Mucosa of rectum (tissue), 2 donors: ENCODE results near the gene MOB2.
"Not testable (repeated sequence)": the region's sequence is repeated elsewhere in the genome, so short reads cannot be mapped to it uniquely, and the experiment has no call there.

Experiments used
- H3K27ac ChIP-seq, 2 donors: one replicate each; pipeline ENCODE4 v1.7.0; 2013; ENCODE audit warnings: inconsistent platforms in 2 of 2, low read depth in 2 of 2, low read length in 2 of 2
- H3K27me3 ChIP-seq, 2 donors: one replicate each; pipeline ENCODE4 v1.7.0; 2013; ENCODE audit warnings: low read length in 2 of 2; ENCODE audit not compliant: control insufficient read depth in 2 of 2, insufficient read depth in 2 of 2
- H3K36me3 ChIP-seq, 2 donors: one replicate each; pipeline ENCODE4 v1.7.0; 2013; ENCODE audit warnings: low read length in 2 of 2; ENCODE audit not compliant: control insufficient read depth in 2 of 2, insufficient read depth in 2 of 2
- H3K4me1 ChIP-seq, 2 donors: one replicate each; pipeline ENCODE4 v1.7.0; 2013; ENCODE audit warnings: low read length in 2 of 2, mild to moderate bottlenecking in 1 of 2; ENCODE audit not compliant: control insufficient read depth in 2 of 2, insufficient read depth in 2 of 2
- H3K4me3 ChIP-seq, 2 donors: one replicate each; pipeline ENCODE4 v1.7.0; 2013; ENCODE audit warnings: low read length in 2 of 2
- H3K9ac ChIP-seq, 2 donors: one replicate each; pipeline ENCODE4 v1.7.0; 2013; ENCODE audit warnings: low read length in 2 of 2, low read depth in 1 of 2, mild to moderate bottlenecking in 1 of 2
- H3K9me3 ChIP-seq, 2 donors: one replicate each; pipeline ENCODE4 v1.7.0; 2013; ENCODE audit warnings: low read length in 2 of 2; ENCODE audit not compliant: control insufficient read depth in 2 of 2
- donor health status: healthy.
- donor health status: Normal muscosa, but diverticular disease.

MOB2 gene

GRCh38 chr11:1435479-1435819, 51.1 kb downstream of the MOB2 start:
- H3K27me3 ChIP-seq, H3K9ac ChIP-seq, H3K9me3 ChIP-seq, H3K4me3 ChIP-seq, H3K4me1 ChIP-seq, H3K36me3 ChIP-seq, H3K27ac ChIP-seq: not testable (repeated sequence)

DNA sequence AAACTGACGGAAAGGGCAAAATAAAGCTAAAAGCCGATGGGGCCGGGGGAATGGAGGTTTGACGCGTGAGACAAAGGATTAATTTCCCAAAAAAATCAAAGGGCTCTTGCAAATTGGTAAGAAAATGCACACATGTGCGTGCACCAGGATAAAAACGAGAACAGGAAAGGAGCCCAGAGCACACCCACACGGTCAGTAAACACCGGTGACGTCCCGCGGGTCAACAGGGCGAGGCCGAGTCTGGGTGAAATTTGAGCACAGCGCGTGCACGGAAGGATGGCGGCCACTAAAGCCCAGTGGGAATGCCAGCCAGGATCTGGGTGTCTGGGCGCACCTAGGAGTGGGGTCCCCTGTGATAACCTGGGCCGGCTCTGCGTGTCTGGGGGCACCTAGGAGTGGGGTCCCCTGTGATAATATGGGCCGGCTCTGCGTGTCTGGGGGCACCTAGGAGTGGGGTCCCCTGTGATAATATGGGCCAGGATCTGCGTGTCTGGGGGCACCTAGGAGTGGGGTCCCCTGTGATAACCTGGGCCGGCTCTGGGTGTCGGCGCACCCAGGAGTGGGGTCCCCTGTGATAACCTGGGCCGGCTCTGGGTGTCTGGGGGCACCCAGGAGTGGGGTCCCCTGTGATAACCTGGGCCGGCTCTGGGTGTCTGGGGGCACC, 52.5 kb downstream of the MOB2 start:
- Histone ChIP-seq H3K9me3 (no peaks in the 10 kb centered on the region), H3K4me3 (no peak overlapping the region), H3K27me3 (peaks cover 0 to 3% of the 10 kb centered on the region in 2 donors), H3K36me3 (no peaks in the 10 kb centered on the region), H3K4me1 (no peaks in the 10 kb centered on the region), H3K27ac (no peak overlapping the region), H3K9ac (no peak overlapping the region)

GRCh38 chr11:1433568-1433967, 53.0 kb downstream of the MOB2 start:
- no peaks in the 10 kb centered on the region for H3K36me3 ChIP-seq
- no peaks in the 10 kb centered on the region for H3K4me1 ChIP-seq
- H3K27me3 ChIP-seq: peaks cover 0 to 3% of the 10 kb centered on the region in 2 donors
- H3K27ac ChIP-seq: no peak overlapping the region
- no peaks in the 10 kb centered on the region for H3K9me3 ChIP-seq
- H3K4me3 ChIP-seq: no peak overlapping the region
- H3K9ac ChIP-seq: no peak overlapping the region

- H3K4me1 ChIP-seq: no peaks in the 10 kb centered on the region
- H3K27me3 ChIP-seq: no peaks in the 10 kb centered on the region
- no peak overlapping the region for H3K27ac ChIP-seq
- no peak overlapping the region for H3K9ac ChIP-seq
- H3K4me3 ChIP-seq: no peak overlapping the region
- no peaks in the 10 kb centered on the region for H3K36me3 ChIP-seq
- H3K9me3 ChIP-seq: no peaks in the 10 kb centered on the region
Observed at GRCh38 chr11:1428762-1429316, 57.7 kb downstream of the MOB2 start.

GRCh38 chr11:1425439-1425838, 61.1 kb downstream of the MOB2 start:
- no peak overlapping the region for H3K27ac ChIP-seq
- peaks cover 0 to 2% of the 10 kb centered on the region in 2 donors for H3K4me1 ChIP-seq
- no peaks in the 10 kb centered on the region for H3K27me3 ChIP-seq
- H3K9ac ChIP-seq: no peak overlapping the region
- H3K9me3 ChIP-seq: no peaks in the 10 kb centered on the region
- H3K36me3 ChIP-seq: no peaks in the 10 kb centered on the region
- H3K4me3 ChIP-seq: no peak overlapping the region

DNA sequence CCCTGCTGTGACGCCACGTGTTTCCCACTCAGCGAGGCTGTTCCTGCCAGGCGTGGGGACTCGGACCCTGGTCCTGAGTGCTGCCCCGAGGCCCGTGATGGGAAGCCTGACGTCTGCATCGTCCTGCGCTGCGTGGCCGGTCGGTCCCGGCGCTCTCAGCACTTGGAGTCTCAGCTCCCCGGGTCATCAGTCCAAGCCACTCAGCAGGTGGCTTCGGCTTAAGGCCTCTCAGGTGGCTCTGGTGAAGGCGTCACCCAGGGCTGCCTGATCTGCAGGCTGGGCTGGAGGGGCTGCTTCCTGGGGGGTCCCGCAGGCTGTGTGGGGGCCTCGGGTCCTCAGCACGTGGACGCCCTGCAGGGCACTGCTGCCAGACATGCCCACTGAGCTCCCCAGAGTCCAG, 61.6 kb downstream of the MOB2 start:
- H3K4me3 ChIP-seq: no peak overlapping the region
- no peak overlapping the region for H3K9ac ChIP-seq
- H3K4me1 ChIP-seq: peaks cover 0 to 2% of the 10 kb centered on the region in 2 donors
- no peak overlapping the region for H3K27ac ChIP-seq
- no peaks in the 10 kb centered on the region for H3K27me3 ChIP-seq
- H3K36me3 ChIP-seq: no peaks in the 10 kb centered on the region
- no peaks in the 10 kb centered on the region for H3K9me3 ChIP-seq

DNA sequence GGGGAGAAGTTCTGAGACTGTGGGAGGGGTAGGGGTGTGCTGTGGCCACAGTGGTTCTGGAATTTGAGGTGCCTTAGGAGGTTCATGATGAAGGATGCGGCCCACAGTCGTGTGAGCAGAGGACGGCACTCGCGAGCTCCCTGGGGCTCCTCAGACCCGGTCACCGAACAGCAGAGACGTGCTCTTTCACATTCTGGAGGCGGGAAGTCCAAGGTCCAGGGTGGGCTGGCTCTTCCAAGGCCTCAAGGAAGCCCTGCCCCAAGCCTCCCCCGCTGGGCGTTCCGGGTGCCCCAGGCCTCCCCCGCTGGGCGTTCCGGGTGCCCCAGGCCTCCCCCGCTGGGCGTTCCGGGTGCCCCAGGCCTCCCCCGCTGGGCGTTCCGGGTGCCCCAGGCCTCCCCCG, 63.2 kb downstream of the MOB2 start:
- H3K4me1 ChIP-seq, H3K36me3 ChIP-seq, H3K9ac ChIP-seq, H3K4me3 ChIP-seq, H3K27ac ChIP-seq, H3K27me3 ChIP-seq, H3K9me3 ChIP-seq: not testable (repeated sequence)

DNA sequence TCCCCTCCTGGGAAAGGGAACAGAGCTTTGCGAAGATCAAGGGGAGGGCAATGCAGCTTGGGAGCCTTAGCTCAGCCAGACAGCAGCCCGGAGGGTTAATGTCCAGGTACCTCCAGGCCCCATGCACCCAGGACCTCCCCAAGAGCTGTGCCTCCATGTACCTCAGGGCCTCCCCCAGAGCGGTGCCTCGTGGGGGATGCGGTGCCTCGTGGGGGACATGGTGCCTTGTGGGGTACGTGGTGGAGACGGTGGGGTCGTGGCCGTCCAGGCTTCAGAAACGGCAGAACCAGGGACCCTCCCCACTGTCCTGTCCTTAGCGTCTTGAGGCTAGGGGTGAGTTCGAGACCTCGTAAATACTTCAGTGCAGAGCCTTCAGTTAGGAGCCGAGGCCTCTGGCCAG, 63.6 kb downstream of the MOB2 start:
- Histone ChIP-seq H3K9ac (no peak overlapping the region), H3K9me3 (peaks cover 0 to 4% of the 10 kb centered on the region in 2 donors), H3K4me3 (no peak overlapping the region), H3K4me1 (peaks cover 0 to 2% of the 10 kb centered on the region in 2 donors), H3K27me3 (no peaks in the 10 kb centered on the region), H3K27ac (no peak overlapping the region), H3K36me3 (no peaks in the 10 kb centered on the region)

GRCh38 chr11:1422481-1422880, 64.1 kb downstream of the MOB2 start:
- Histone ChIP-seq H3K9ac (no peak overlapping the region), H3K27me3 (no peaks in the 10 kb centered on the region), H3K36me3 (no peaks in the 10 kb centered on the region), H3K27ac (no peak overlapping the region), H3K9me3 (peaks cover 0 to 5% of the 10 kb centered on the region in 2 donors), H3K4me1 (peaks cover 0 to 2% of the 10 kb centered on the region in 2 donors), H3K4me3 (no peak overlapping the region)

- Histone ChIP-seq H3K27ac (no peak overlapping the region), H3K4me3 (no peak overlapping the region), H3K9ac (no peak overlapping the region), H3K9me3 (peaks cover 0 to 9% of the 10 kb centered on the region in 2 donors), H3K27me3 (no peaks in the 10 kb centered on the region), H3K4me1 (peaks cover 0 to 2% of the 10 kb centered on the region in 2 donors), H3K36me3 (no peaks in the 10 kb centered on the region)
Observed at GRCh38 chr11:1421291-1421690, 65.3 kb downstream of the MOB2 start.
